Uterus (tissue), 2 donors: ENCODE measurements around the gene RNASE2.
"Not testable (repeated sequence)": the region's sequence is repeated elsewhere in the genome, so short reads cannot be mapped to it uniquely, and the experiment has no call there.

Source experiments
- CTCF ChIP-seq, 4 experiments: fragments of 200-600 bp in 2 of 4; fragments of 450-650 bp in 2 of 4; sonication (generic) in 2 of 4; IDR thresholded peaks; one replicate each; pipeline ENCODE4 v1.5.1; 2016 to 2019; ENCODE audit warnings: antibody characterized with exemption in 4 of 4, mild to moderate bottlenecking in 2 of 4, moderate library complexity in 1 of 4
- POLR2A ChIP-seq, 2 donors: fragments of 450-650 bp; IDR thresholded peaks; one replicate each; pipeline ENCODE4 v1.6.1; 2016; ENCODE audit warnings: antibody characterized with exemption in 2 of 2, mild to moderate bottlenecking in 1 of 2, moderate library complexity in 1 of 2

- TF ChIP-seq CTCF, POLR2A (IDR thresholded peaks at IDR 0.05): not testable (repeated sequence)
These were observed 31.5 kb upstream of the RNASE2 start for GRCh38 chr14:20923766-20924297.
